Globus pallidus (tissue), 1 donor: ENCODE measurements around the gene TENT4A.
"Not testable (repeated sequence)": the region's sequence is repeated elsewhere in the genome, so short reads cannot be mapped to it uniquely, and the experiment has no call there.

Source experiments
- DNase-seq: peaks from one replicate; pipeline ENCODE4 v3.0.0-alpha.2; 2015; ENCODE audit warnings: low spot score

Gene TENT4A

DNA sequence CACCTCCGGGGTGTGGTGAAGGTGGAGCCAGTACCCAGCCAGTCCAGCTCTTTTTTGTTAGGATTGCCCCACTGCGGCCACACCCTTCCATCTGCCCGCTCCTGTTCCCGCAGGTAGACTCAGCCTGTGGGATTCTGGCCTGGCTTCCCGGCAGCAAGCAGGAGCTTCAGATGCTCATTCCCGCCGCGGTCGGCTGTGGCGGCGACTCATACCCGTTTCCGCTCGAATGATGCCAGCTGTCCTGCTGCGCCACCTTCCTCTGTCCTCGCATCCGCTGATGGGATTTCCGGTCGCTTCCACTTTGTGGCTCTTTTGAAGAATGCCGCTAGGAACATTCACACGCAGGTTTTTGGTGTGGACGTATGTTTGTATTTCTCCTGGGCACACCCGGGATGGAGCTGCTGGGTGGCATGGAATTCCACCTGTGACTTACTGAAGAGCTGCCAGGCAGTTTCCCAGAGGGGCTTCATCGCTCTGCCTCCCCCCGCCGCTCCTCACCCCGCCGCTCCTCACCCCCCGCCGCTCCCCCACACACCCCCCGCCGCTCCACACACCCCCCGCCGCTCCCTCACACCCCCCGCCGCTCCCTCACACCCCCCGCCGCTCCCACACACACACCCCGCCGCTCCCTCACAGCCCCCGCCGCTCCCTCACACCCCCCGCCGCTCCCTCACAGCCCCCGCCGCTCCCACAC, 60.3 kb downstream of the TENT4A start:
- DNase-seq: no peak

DNA sequence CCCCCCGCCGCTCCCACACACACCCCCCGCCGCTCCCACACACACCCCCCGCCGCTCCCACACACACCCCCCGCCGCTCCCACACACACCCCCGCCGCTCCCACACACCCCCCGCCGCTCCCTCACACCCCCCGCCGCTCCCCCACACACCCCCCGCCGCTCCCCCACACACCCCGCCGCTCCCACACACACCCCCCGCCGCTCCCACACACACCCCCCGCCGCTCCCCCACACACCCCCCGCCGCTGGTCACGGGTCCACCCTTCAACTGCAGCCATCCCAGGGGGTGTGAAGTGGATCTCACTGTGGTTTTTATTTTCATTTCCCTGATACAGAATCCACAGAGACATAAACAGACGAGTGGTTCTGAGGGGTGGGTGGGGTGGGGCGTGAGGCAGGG, 61.0 kb downstream of the TENT4A start:
- DNase-seq: not testable (repeated sequence)

DNA sequence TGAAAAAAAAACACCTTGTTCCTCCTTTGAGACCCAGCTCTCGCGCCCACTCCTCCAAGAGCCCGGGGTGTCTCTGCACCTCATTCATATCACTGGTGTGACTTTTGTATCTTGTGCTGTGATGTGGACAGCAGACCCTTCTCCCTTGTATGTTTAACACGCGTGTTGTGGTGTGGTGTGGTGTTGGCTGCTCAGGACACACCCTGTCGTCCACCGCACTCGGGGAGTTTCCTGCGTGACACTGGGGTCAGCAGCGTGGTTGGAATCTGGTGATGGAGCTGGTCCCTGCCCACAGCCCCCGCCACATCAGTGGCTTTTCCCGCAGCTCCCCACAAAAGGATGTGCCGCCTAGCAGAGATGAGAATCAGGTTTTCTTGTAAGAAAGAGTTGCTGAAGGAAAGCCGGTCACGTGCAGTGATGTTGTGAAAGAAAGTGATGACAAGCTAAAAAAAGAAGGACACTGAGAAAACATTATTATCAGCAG, 61.5 kb downstream of the TENT4A start:
- DNase-seq: no peak

DNA sequence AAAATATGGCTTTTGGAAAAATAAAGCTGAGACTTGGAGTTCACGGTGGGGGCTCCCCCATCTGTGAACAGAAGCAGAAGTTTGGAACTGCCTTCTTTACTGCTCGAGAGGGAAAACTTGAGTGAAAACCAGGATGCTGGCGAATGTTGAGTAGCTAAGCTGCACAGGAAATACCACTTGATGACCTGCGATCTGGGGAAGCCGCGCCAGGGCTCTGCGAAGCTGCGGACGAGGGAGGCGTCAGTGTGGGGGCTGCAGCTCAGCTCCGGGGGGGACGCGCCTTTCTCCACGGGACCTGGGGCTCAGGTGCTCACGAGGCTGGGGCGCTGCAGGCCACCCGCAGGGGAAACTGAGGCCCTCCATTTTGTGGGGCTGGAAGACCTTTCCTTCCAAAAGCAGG, 62.3 kb downstream of the TENT4A start:
- no peak for DNase-seq

DNA sequence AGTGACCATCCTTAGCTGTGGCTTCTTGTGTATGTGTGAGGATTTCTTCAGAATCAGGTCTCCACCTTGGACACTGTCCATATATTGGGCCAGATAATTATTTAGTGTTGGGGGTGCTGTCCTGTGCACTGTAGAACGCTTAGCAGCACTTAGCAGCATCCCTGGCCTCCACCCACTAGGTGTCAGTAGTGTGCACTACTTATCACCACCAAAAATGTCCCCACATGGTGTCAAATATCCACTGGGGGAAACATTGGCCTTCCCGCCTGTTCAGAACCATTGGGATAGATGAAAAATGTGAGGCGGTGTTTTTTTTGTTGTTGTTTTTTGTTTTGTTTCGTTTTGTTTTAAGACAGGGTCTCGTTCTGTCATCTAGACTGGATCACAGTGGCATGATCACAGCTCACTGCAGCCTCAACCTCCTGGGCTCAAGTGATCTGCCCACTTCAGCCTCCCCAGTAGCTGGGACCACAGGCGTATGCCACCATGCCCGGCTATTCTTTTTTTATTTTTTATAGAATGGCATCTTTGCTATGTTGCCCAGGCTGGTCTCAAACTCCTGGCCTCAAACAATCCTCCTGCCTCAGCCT, 67.7 kb downstream of the TENT4A start:
- DNase-seq: no peak

DNA sequence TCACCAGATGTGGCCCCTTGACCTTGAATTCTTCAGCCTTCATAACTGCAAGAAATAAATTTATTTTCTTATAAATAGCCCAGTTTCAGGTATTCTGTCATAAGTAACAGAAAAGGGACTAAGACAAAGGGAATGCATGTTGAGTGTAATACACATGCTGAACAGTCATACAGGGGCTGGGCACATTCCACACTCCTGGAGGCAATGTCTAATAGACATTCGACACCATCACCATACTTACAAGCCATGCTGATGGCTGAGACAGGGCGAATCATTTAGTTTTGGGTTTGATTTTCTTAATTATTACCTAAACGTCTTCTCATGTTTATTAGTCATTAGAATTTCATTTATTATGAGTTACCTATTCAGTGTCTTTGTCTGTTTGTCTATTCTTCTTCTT, 68.5 kb downstream of the TENT4A start:
- no peak for DNase-seq

DNA sequence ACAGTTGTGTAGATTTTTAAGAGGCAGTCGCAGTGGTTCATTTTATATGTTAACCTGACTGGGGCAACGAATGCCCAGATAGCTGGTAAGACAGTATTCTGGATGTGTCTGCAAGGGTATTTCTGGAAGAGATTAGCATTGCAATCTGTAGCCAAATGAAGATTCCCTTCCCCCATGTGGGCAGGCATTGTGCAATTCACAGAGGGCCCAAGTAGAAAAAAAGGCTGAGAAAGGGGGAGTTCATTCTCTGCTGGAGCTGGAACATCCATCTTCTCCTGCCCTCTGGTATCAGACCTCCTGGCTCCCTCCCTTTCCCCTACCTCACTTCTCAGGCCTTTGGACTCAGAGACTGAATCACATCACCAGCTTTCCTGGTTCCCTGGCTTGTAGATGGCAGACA, 70.6 kb downstream of the TENT4A start:
- DNase-seq: no peak

DNA sequence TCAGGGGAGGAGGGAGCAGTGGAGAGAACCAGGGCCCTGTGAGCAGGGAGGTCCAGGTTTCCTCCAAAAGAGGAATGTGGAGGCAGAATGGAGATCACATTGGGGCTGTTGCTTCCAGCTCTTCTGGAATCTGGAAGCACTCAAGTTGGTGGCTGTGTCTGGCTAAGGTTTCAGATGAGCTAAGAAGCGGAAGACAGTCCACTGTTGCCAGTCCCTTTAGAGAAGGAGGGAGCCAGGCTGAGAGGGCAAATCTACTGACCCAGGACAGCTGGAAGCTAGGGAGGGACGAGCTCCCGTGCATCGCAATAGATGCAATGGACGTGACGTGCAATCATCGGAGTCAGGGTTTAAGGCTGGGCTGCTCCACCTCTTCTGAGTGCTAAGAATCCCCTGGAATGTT, 71.2 kb downstream of the TENT4A start:
- DNase-seq: no peak

DNA sequence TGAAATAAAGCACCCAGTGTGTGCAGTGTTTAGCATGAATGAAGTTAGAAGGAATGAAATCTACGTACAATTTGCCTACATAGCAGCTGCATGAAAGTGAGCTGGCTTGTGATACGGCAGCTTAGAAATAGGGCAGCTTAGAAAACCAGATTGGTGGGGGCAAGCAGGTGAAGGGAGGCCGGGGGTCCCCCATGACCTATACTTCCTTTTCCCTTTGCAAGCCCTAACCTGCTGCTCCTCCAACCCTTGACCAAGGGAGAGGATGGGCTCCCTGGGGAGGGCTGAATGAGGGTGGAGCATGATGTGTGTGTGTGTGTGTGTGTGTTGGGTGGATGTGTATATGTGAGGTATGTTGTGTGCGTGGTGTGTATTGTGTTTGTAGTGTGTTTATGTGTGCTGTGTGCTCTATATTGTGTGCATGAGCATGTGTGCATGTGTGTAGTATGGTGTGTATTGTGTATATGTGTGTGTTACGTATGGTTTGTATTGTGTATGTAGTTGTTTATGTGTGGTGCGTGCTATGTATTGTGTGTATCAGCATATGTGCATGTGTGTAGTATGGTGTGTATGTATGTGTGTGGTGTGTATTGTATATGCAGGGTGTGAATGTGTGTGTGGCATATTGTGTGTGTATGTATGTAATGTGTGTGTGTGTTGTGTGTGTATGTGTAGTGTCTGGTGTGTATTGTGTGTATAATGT, 72.1 kb downstream of the TENT4A start:
- no peak for DNase-seq

DNA sequence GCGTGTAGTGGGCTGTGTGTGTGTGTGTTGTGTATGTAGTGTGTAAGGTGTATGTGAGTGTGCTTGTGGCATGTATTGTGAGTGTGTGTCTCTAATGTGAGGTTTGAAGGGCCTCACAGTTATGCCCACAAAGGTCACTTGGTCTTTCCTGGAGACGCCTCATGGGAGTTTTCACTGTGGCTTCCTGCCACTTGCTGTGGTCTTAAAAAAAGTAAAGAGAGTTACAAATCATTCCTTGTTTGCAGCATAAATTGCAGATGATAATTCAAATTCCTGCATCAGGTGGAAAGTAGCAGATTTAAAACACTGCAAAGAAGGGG, 72.6 kb downstream of the TENT4A start:
- DNase-seq: no peak

DNA sequence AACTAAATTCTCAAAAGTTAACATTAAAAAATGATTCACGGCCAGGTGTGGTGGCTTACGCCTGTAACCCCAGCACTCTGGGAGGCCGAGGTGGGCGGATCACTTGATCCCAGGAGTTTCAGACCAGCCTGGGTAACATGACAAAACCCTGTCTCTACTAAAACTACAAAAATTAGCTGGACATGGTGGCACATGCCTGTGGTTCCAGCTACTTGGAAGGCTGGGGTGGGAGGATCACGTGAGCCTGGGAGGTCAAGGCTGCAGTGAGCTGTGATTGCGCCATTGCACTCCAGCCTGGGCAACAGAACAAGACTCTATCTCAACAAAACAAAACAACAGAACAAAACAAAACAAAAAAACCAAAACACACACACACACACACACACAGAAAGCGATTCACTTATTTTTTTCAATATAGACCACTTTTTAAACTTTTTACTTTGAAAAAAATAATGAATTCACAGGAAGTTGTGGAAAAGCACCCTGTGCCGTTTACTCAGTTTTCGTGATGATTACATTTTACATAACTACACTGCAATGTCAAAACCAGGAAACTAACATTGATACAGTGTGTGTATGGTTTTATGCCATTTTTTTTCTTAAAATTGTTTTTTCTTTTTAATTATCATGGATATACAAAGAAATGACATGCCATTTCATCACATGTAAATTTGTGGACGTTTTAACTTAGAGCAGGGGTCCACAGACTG, 73.7 kb downstream of the TENT4A start:
- DNase-seq: no peak

DNA sequence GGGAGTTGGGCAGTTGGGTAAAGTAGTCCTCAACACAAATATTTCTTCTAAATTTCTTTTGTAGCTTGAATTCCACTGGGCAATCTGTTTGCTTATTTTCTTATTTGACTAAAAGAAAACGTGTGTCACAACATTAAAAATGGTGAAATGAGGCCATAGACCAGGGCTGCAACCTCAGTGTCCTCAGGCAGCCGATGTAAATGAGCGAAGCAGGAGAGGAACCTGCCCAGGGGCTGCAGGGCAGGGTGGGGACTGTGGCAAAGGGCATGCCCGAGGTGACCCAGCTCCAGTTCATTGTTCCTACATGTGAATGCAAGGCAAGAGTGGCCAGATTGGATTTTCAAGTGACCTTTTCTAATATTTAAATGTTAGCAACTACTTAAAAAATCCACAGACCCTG, 74.7 kb downstream of the TENT4A start:
- DNase-seq: no peak

DNA sequence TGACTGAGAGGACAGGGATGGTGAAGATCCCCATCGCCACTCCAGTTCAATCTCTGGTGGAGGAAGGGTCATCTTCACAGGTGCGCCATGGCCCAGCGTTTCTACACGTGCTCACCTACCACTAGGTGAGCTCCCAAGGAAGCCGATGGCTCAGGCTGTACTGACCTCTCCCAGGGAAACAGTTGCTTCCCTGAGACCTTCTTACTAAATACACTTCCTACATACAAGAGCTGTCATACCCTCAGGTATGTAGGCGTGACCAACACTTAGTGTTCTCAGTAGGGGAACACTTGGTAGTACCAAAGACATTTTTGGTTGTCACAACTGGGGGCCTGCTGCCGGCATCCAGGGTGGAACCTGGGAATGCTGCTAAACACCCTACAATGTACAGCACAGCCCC, 75.2 kb downstream of the TENT4A start:
- no peak for DNase-seq

DNA sequence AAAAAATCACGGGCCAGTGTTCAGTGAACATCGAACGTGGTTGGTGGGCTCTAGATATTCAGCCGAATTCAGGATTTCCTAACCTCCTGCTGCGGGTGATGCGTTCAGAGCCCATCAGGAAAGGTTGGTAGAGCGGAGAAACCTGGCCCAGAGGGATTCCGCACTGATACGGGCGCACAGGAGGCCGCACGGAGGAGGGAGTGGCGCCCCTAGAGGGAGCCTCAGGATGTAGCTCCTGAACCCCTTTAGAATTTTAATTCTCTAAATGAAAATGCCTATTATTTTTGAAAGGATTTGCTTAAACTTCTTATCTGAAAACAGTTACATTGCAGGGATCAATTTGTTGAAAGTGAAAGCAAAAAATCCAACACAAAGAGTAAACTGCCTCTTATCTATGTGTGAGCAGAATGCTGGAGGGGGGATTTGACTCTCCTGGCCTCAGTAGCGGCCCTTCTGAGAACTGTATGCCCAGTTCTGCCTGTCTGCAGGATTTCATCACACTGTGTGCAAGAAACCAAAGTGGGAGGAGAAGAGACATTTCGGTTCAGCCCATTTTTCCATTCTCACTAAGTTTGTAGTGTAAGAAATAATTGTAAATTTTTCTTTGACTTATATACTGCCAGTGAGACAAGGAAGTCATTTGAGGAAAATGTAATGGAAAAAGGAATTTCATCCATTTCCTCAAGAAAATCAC, 75.9 kb downstream of the TENT4A start:
- no peak for DNase-seq

DNA sequence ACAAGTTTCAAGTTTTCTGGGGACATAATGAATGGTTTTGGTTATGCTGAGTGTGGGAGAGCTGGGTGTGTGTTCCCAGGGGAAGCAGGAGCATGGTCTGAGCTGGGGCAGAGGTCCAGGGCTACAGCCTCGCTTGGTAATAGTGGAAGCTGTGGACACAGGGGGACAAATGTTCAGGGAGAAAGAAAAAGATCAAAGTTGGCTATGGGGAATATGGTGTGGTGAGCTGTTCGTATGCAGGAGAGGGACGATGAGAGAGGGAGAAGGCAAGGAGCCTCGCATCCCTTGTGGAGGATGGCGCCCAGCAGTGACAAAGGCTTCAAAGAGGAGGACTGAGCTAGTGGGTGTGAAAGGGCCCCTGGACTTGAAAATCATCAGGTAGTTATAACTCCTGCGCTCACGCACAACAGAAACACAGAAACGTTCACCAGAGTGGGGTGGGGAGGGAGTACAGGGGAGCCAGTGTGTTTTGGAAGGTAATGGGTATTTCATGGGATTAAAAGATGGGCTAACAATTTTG, 77.2 kb downstream of the TENT4A start:
- no peak for DNase-seq

DNA sequence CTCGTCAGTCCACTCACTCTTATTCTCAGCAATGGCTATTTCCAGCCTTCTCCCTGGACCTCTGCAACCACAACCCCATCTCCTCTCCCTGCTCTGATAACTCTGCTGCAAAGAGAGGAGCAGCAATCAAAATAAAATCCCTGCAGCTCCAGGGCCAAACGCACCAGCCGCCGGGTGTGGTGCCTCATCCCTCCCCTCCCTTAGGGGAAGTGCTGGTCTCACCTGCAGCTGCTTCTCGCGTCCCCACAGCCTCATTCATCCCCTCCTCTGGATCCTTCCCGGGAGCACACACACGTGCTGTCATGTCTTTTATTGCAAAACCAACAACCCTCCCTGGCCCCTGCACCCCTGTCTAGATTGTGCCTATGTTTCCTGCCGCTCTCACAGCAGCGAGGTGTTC, 77.8 kb downstream of the TENT4A start:
- DNase-seq: no peak

DNA sequence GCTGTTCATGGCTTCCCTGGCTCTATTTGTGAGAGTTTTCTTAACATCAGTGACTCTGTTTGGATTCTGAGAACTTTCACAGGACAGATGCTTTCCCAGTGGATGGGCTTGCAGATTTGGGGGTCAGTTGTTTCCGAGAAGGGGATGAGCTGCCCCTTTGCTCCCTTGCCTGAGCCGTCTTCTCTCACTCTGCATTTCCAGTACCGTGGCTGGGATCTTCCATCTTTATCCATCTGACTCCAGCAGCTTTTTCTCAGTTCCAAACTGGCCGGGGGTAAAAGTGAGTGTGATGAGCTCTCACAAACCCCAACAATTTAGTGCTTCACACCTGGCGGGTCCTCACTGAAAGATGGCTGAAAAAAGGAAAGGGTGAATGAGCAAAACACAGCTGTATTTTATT, 79.1 kb downstream of the TENT4A start:
- no peak for DNase-seq

DNA sequence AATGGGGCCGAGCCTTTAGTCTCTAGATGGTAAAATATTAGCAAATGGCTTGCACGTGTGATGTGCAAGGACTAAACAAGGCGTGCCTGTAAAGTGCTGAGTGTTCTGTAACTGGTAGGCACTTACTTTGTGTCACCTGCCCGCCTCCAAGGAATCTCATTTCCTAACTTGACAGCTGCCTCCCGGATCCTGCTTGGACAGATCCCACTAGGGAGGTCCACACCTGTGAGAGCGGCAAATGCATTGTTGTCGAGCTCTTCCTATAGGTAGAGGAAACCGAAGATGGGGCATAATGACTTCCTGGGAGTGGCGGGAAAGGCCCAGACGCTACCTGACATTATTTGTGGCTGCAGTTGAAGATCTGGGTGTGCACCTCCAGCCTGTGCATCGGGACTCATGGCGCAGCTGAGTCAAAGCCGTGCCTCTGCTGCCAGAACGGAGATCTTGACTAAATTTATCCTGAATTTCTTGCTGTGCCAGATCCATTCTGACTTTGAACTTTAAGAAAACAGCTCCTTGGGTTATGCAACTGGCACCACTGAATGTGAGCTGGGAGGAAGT, 79.8 kb downstream of the TENT4A start:
- DNase-seq: no peak

DNA sequence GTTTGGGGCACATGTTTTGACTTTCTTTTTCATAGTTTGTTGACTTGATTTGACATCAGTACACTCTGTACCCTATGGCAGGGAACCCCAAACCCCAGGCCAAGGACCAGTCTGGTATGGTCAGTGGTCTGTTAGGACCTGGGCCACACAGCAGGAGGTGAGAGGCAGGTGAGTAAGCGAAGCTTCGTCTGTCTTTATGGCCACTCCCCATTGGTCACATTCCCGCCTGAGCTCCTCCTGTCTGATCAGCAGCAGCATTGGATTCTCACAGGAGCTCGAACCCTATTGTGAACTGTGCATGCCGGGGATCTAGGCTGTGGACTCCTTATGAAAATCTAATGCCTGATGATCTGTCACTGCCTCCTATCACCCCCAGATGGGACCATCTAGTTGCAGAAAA, 88.0 kb downstream of the TENT4A start:
- DNase-seq: no peak

DNA sequence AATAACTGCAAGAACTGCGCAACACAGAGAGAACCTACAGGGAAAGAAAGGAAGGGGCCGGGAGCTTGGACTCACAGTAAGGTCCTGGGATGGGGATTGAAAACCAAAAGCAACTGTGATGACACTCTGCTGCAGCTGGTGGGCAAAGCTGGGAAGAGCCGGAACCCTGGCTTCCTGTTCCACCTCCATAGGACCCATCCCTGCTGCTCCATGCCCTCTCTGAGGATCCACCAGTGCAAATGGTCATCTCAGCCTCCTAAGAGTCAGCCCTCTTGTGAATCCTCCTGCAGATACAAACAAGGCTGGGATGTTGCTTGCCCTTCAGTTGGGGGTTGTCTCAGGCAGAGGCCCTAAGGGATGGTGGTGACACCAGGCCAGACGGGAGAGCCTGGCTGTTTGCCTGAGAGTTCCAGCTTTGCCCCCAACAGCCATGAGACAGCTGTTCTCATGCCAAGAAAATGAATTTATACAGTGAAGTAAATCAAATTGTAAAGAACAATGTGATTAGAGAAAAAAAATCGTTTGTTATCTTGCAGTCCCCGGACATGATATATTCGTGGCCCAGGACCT, 90.8 kb downstream of the TENT4A start:
- DNase-seq: no peak

DNA sequence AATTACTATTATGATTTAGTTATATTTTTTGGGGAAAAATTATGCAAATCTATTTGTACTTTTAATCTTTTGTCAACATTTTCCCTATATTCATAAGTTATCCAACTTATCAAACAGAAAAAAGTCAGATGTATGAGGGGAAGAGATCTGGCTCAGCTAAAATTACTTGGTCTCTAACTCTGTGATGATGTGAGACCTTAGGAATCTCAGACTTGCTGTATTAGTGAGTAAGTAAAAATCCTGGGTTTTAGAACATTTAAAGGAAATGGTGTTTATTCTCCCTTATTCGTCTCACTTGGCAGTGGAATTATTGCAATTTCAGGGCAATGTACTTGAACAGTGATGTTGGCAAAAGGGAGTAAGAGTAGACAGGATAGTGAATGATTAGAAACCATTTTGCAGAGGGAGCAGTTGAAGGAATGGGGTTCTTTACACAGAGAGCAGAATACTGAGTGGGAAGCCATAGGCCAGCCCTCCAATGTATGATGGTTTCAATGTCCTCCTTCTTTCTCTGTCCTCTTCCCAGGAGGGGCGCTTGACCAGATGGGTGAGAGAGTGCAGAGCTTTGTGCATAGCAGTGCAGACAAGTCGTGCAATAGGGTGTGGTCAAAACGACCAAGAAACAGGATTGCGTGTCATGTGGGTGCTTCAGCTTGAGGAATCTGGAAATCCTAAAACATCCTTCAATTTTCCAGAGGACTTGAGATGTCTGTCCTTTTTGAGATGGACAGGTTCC, 91.7 kb downstream of the TENT4A start:
- no peak for DNase-seq
